ENCODE results near the gene CREBRF.
"Not testable (repeated sequence)": the region's sequence is repeated elsewhere in the genome, so short reads cannot be mapped to it uniquely, and the experiment has no call there.

CREBRF gene

GRCh38 chr5:173025651-173026050 is 30.5 kb upstream of the CREBRF start:
- no peak overlapping the region for H3K4me3 ChIP-seq (ENCODE audit: low read depth, low read length)
- no peak for TF ChIP-seq CTCF (IDR thresholded peaks at IDR 0.05; ENCODE audit: borderline replicate concordance, insufficient read depth, low read depth, low read length)

- no peak overlapping the region for H3K4me3 ChIP-seq (ENCODE audit: low read depth, low read length)
- TF ChIP-seq CTCF (IDR thresholded peaks at IDR 0.05; ENCODE audit: borderline replicate concordance, insufficient read depth, low read depth, low read length): no peak
Observed at GRCh38 chr5:173027905-173028304, 28.2 kb upstream of the CREBRF start.

GRCh38 chr5:173028811-173029327 is 27.3 kb upstream of the CREBRF start:
- H3K4me3 ChIP-seq (ENCODE audit: low read depth, low read length): no peak overlapping the region
- no peak for TF ChIP-seq CTCF (IDR thresholded peaks at IDR 0.05; ENCODE audit: borderline replicate concordance, insufficient read depth, low read depth, low read length)

GRCh38 chr5:173029499-173029921 is 26.6 kb upstream of the CREBRF start:
- TF ChIP-seq CTCF (IDR thresholded peaks at IDR 0.05; ENCODE audit: borderline replicate concordance, insufficient read depth, low read depth, low read length): no peak
- no peak overlapping the region for H3K4me3 ChIP-seq (ENCODE audit: low read depth, low read length)

GRCh38 chr5:173032096-173032495 is 24.1 kb upstream of the CREBRF start:
- H3K4me3 ChIP-seq (ENCODE audit: low read depth, low read length): not testable (repeated sequence)

- no peak for TF ChIP-seq CTCF (IDR thresholded peaks at IDR 0.05; ENCODE audit: borderline replicate concordance, insufficient read depth, low read depth, low read length)
- H3K4me3 ChIP-seq (ENCODE audit: low read depth, low read length): no peak overlapping the region
Observed at GRCh38 chr5:173032730-173033129, 23.4 kb upstream of the CREBRF start.

- H3K4me3 ChIP-seq (ENCODE audit: low read depth, low read length): no peak overlapping the region
- TF ChIP-seq CTCF (IDR thresholded peaks at IDR 0.05; ENCODE audit: borderline replicate concordance, insufficient read depth, low read depth, low read length): no peak
Observed at GRCh38 chr5:173033923-173034322, 22.2 kb upstream of the CREBRF start.
